Keratinocyte (primary cell): Measurements from ENCODE around the gene PCED1A.

Experiments used
- CTCF ChIP-seq, 3 experiments: IDR thresholded peaks in 1 of 3; conservative IDR thresholded peaks in 1 of 3; optimal IDR thresholded peaks in 1 of 3; 2 replicates in 2 of 3; 3 replicates in 1 of 3; pipeline versions ENCODE3 to v1.5.1; 2011; ENCODE audit warnings: low read length in 3 of 3, mild to moderate bottlenecking in 3 of 3, moderate library complexity in 2 of 3, control low read depth in 1 of 3, inconsistent platforms in 1 of 3; ENCODE audit not compliant: insufficient read depth in 2 of 3; ENCODE audit errors: extremely low read depth in 1 of 3
- EZH2 ChIP-seq: IDR thresholded peaks from one replicate; pipeline ENCODE4 v1.6.1; 2012; ENCODE audit warnings: inconsistent platforms, mild to moderate bottlenecking, low read length, moderate library complexity

GRCh38 chr20:2864626-2865025 is 24.2 kb upstream of the PCED1A start:
- TF ChIP-seq CTCF (optimal IDR thresholded peaks at IDR 0.05 in 1 of 3, IDR thresholded peaks at IDR 0.05 in 1 of 3, conservative IDR thresholded peaks at IDR 0.05 in 1 of 3; ENCODE audit: extremely low read depth in 1 of 3, insufficient read depth in 2 of 3, low read length in 3 of 3), result no peak
- no peak for TF ChIP-seq EZH2
